Measurements from ENCODE around the gene C4orf50. TPM values are rescaled to one million over a fixed set of nuclear protein-coding genes. Genes with fewer than 3 reads are reported as not detected.

The C4orf50 gene
- total and polyA plus RNA-seq, 2 of the 8 experiments (the other 6 are each of a cell fraction or from before 2014, with no cell fraction given) = 0.08 to 0.22 TPM

DNA sequence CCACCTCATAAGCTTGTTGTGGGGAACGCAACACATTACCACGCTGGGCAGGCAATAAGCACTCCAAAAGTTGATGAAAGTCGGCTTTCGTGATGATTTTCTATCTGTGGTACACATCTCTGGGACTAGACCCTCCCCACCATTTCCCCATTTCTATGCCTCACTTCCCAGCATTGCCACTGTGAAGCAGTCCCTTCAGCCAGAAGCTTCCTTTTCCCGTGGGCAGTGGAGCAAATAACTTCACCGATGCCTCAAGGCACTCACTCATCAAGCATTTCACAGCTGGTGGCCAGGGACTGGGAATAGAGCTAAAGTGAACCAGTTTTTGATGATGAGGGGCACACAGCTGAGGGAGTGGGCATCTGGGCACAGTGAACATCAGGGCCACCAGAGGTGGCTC, 18.9 kb downstream of the C4orf50 start (continued):
- TF ChIP-seq CREB1 (IDR thresholded peaks at IDR 0.05) (no peak), POU5F1 (IDR thresholded peaks at IDR 0.05; ENCODE audit: low read depth, low read length) (no peak), FOSL1 (IDR thresholded peaks at IDR 0.05; ENCODE audit: insufficient read depth, low read depth, low read length) (no peak), JUN (IDR thresholded peaks at IDR 0.05; ENCODE audit: low read depth, low read length) (no peak), SP1 (IDR thresholded peaks at IDR 0.05; ENCODE audit: low read depth, low read length) (no peak)
- TF ChIP-seq, protein P1, sequence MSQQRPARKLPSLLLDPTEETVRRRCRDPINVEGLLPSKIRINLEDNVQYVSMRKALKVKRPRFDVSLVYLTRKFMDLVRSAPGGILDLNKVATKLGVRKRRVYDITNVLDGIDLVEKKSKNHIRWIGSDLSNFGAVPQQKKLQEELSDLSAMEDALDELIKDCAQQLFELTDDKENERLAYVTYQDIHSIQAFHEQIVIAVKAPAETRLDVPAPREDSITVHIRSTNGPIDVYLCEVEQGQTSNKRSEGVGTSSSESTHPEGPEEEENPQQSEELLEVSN (IDR thresholded peaks at IDR 0.05) = no peak

Data from H1 (cell line).